HG03159 (cell line): Measurements from ENCODE around the gene FBXO41.

Experiments used
- ATAC-seq: cut with Tn5 transposase; IDR thresholded peaks from one replicate; pipeline ENCODE4 v1.9.1; 2021; ENCODE audit warnings: mild to moderate bottlenecking, moderate library complexity; ENCODE audit not compliant: unreplicated experiment

The FBXO41 gene

DNA sequence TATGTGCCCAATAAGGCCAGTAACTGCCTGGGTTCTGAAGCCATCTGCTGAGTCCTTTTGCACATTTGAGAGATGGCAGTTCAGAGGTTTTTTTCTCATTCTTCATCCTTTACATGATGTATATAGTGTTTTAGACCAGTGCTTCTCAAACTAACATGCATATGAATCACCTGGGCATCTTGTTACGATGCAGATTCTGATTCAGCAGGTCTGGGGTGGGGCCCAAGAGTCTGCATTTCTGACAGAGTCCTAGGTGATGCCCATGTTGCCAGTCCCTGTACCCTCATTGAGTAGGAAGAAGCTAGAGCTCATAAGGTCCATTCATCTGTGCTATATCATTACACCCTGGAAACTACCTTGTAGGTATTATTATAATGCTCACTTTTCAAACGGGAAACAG lies 66.5 kb downstream of the FBXO41 start:
- ATAC-seq = no peak

DNA sequence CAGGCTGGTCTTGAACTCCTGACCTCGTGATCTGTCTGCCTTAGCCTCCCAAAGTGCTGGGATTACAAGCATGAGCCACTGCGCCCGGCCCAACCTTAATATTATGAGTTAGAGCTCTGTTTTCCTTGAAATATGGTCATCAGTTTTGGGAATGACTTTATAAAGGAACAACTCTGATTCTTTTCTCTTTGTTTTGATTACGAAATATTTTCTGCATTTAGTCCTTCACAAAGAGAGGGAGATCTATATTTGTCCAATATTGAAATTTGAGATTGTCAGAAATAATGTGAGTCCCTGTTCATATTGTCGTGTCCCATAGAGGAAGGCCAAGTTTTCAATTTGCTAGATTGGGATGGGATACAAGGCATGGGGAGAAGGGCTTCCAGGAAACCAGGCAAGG lies 67.1 kb downstream of the FBXO41 start:
- ATAC-seq = no peak

DNA sequence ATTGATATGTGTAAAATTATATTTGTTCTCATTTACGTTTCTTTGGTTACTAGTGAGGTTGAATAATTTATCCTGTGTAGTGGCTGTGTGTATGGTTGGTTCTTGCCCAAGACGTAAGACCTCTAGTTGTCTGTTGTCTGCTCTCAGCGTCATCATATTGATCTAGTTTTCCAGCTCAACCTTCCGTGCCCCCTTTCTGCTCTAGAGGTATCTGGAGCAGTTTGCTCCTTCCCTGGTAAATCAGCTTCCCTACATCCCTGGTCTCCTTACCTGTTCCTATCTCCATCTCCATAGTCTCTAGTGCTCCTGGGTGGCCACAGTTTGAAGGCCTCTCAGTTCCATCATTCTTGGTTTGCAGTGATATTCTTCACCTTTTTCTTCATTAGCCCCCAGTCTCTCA lies 69.0 kb downstream of the FBXO41 start:
- no peak for ATAC-seq

DNA sequence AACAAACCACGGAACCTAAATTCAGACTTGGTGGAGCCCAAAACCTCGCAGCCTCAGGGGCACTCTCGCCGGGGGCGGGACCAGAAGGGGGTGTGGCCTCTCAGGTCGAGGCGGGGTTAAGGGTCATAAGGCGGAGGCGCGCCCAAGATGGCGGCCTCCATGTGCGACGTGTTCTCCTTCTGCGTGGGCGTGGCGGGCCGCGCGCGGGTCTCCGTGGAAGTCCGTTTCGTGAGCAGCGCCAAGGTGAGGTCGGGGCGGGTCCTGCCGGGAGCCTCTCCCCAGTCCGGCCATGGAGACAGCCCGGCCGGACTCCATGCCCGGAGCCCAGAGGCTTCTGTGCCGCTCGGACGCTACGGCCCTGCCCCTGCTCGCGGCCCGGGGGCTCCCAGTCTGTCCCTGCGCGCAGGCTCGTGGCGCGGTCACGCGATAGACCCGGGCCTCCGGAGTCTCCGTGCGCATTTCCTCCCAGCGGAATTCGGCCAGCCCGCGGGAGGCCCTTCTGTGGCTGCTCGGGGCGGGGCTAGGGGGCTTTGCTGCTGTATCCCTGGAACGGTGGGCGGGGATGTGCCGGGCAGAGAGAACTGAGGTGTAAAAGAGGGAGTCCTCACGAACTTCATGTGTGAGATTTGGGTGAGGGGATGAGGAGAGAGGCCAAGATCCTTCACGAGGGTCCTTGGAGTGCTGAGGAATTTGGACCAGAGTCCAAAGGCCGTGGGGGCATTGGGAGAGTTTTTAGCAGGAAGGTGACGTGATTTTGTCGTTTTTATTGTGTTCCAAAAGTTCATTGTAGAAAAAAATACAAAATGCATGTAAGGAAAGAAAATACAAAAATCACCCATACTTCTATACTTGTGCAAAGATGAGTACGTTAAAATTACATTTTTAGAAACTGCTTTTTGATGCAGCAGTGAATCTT lies 69.9 kb downstream of the FBXO41 start, which contains the start of gene SMYD5:
Gene SMYD5, plus strand, starts transcription at position 126 of the 916 bp plus-strand sequence. Its CDS starts 22 bp downstream, at position 148.
- ATAC-seq = peak; percentile 86

- peak; percentile 77 for ATAC-seq
Observed at GRCh38 chr2:73212448-73213176, 71.7 kb downstream of the FBXO41 start.

DNA sequence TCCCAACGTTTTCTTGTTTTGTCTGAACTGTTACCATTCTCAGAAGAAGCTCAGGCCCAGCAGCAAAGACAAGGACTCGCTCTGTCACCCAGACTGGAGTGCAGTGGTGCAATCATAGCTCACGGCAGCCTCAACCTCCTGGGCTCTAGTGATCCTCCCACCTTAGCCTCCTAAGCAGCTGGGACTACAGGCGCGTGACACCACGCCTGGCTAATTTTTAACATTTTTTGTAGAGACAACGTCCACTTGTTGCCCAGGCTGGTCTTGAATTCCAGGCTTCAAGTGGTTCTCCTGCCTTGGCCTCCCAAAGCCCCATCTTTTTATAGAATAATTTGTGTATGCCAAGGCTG lies 72.2 kb downstream of the FBXO41 start:
- ATAC-seq = no peak

- no peak for ATAC-seq
Observed at GRCh38 chr2:73210696-73211095, 73.6 kb downstream of the FBXO41 start.

GRCh38 chr2:73210019-73210418 lies 74.3 kb downstream of the FBXO41 start:
- no peak for ATAC-seq

DNA sequence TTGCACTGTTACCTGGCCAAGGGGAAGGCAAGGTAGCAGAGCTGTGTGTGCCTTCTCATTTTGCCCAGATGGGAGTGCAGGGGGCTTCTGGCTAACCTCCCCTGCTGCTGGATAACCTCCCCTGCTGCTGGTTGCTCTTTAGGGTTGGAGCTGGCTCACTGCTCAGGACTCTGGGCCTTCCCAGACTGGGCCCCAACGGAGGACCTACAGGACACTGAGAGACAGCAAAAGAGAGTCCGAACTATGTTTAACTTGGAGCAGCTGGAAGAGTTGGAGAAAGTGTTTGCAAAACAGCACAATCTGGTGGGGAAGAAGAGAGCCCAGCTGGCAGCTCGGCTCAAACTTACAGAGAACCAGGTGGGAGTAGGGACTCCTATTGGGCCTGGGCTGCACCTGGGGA lies 76.0 kb downstream of the FBXO41 start:
- ATAC-seq = no peak

- ATAC-seq = no peak
Observed at GRCh38 chr2:73205611-73206010, 78.7 kb downstream of the FBXO41 start.
